Skeletal muscle tissue (tissue), 4 donors: Measurements from ENCODE around the gene CAPZA2. TPM values are rescaled to one million over a fixed set of nuclear protein-coding genes. Genes with fewer than 3 reads are reported as not detected.
A peak's percentile ranks its signal among the peaks of the same experiment; 100 is the strongest.
"Not testable (repeated sequence)": the region's sequence is repeated elsewhere in the genome, so short reads cannot be mapped to it uniquely, and the experiment has no call there.

ENCODE experiments used
- H3K27ac ChIP-seq: one replicate; pipeline ENCODE4 v1.7.0; 2013; ENCODE audit warnings: mild to moderate bottlenecking, low read depth, low read length, inconsistent platforms
- H3K27me3 ChIP-seq, 3 donors: one replicate each; pipeline ENCODE4 v1.7.0; 2013; ENCODE audit warnings: low read length in 3 of 3; ENCODE audit not compliant: control insufficient read depth in 3 of 3, insufficient read depth in 3 of 3
- H3K36me3 ChIP-seq, 3 donors: one replicate each; pipeline ENCODE4 v1.7.0; 2013; ENCODE audit warnings: low read length in 3 of 3; ENCODE audit not compliant: control insufficient read depth in 3 of 3, insufficient read depth in 3 of 3
- H3K4me1 ChIP-seq, 3 donors: one replicate each; pipeline ENCODE4 v1.7.0; 2013; ENCODE audit warnings: low read length in 3 of 3, mild to moderate bottlenecking in 3 of 3; ENCODE audit not compliant: control insufficient read depth in 3 of 3, insufficient read depth in 3 of 3
- H3K4me3 ChIP-seq, 3 donors: one replicate each; pipeline ENCODE4 v1.7.0; 2013; ENCODE audit warnings: low read length in 3 of 3
- H3K9ac ChIP-seq, 3 donors: one replicate each; pipeline ENCODE4 v1.7.0; 2013; ENCODE audit warnings: low read length in 3 of 3, mild to moderate bottlenecking in 3 of 3, moderate library complexity in 2 of 3, low read depth in 1 of 3
- H3K9me3 ChIP-seq, 3 donors: one replicate each; pipeline ENCODE4 v1.7.0; 2013; ENCODE audit warnings: low read length in 3 of 3; ENCODE audit not compliant: control insufficient read depth in 3 of 3
- total RNA-seq: library from RNA; depleted of rRNA; stranded (reverse); fragments of >200 nt; gene quantifications from one replicate; pipeline ENCODE4 v1.2.3, GENCODE V29; 2014
- donor health status: Osteomylitis.

Gene CAPZA2
- 72.5 TPM for total RNA-seq

DNA sequence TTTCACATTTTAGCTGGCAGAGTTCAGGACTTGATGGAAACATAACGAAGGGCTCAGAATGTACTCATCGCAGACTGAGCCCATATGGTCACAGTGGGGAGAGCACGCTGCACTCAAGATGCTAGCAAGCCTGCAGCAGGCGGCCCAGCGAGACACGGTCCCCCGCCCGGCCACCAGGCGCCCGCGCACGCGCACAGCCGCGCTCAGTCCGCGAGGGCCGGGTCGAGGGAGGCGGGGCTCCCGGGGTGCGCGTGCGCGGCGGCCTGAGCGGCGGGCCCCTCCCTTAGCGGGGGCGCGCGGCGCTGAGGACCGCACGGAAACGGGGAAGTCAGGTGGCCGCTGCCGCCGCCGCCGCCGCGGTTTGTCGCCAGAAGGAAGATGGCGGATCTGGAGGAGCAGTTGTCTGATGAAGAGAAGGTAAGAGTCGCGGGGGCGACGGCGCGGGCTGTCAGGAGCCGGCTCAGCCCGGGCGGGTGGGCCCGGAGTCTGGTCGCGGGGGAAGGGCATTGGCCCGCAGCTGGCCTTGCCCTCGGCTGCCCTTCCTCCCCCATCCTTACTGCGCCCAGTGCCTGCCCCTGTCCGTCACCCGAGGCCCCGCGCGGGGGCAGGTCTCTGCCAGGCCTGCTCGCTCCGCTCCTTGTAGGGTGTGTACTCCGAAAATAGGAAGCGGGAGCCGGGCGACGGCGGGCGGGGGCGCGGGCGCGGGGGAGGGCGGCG, at the start of gene CAPZA2:
Gene CAPZA2, plus strand, starts transcription at position 354 of the 717 bp plus-strand sequence. Its CDS starts 25 bp downstream, at position 379.
- peak within 1 kb of the TSS; percentile 97 for H3K27ac ChIP-seq
- peak within 1 kb of the TSS; percentile 97 to 98 (median 98) for H3K9ac ChIP-seq
- H3K4me3 ChIP-seq, result peak within 1 kb of the TSS; percentile 82 to 92 (median 89)
- no peaks in the 10 kb centered on the region for H3K9me3 ChIP-seq
- H3K36me3 ChIP-seq, result no peaks in the 10 kb centered on the region
- H3K4me1 ChIP-seq, result peaks cover 2 to 13% (median 9%) of the 10 kb centered on the region in 3 donors
- H3K27me3 ChIP-seq, result no peaks in the 10 kb centered on the region

DNA sequence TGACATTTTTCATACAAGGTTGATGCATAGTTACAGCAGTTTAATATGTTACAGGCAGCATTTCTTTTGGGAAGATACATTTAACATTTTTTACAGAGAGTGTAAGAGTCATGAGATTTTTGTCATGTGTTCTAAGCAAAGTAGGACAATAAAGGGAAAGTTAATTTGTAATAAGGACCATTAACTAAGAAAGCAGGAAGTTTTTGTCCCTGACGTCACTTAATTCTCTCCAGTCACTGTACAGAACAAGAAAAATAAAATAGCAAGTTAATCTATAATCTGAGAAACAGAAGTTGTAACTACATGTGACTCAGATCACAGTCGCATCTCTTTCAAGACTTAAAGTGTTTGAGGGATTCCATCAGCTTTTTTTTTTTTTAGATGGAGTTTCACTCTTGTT, 49.5 kb upstream of the CAPZA2 start:
- Histone ChIP-seq H3K27me3 (no peaks in the 10 kb centered on the region), H3K4me3 (no peak overlapping the region), H3K36me3 (no peaks in the 10 kb centered on the region), H3K9me3 (no peaks in the 10 kb centered on the region), H3K9ac (no peak overlapping the region), H3K4me1 (peaks cover 0 to 7% (median 3%) of the 10 kb centered on the region in 3 donors), H3K27ac (no peak overlapping the region)

DNA sequence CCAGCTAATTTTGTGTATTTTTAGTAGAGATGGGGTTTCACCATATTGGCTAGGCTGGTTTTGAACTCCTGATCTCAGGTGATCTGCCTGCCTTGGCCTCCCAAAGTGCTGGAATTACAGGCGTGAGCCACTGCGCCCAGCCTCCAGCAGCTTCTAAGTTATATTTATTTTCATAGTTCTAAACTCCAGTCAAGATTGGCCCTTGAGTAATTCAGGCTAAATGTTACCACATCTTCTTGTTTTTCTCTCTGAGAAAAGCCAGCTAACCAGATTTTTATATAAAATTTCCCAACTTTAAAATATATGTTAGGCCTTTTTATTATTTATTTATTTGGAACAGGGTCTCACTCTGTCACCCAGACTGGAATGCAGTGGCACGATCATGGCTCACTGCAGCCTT, 49.0 kb upstream of the CAPZA2 start:
- not testable (repeated sequence) for H3K4me3 ChIP-seq, H3K36me3 ChIP-seq, H3K4me1 ChIP-seq, H3K27me3 ChIP-seq, H3K27ac ChIP-seq, H3K9me3 ChIP-seq, H3K9ac ChIP-seq

GRCh38 chr7:116815041-116815440, 47.3 kb upstream of the CAPZA2 start:
- Histone ChIP-seq H3K4me1 (peaks cover 0 to 3% (median 0%) of the 10 kb centered on the region in 3 donors), H3K36me3 (no peaks in the 10 kb centered on the region), H3K9me3 (no peaks in the 10 kb centered on the region), H3K9ac (no peak overlapping the region), H3K27ac (no peak overlapping the region), H3K4me3 (no peak overlapping the region), H3K27me3 (no peaks in the 10 kb centered on the region)

GRCh38 chr7:116820149-116820548, 42.2 kb upstream of the CAPZA2 start:
- Histone ChIP-seq H3K9ac (no peak overlapping the region), H3K4me1 (no peaks in the 10 kb centered on the region), H3K9me3 (peaks cover 0 to 2% (median 0%) of the 10 kb centered on the region in 3 donors), H3K27ac (no peak overlapping the region), H3K27me3 (no peaks in the 10 kb centered on the region), H3K4me3 (no peak overlapping the region), H3K36me3 (no peaks in the 10 kb centered on the region)

- not testable (repeated sequence) for H3K27ac ChIP-seq, H3K36me3 ChIP-seq, H3K9me3 ChIP-seq, H3K9ac ChIP-seq, H3K27me3 ChIP-seq, H3K4me1 ChIP-seq, H3K4me3 ChIP-seq
Measured at GRCh38 chr7:116821647-116822046, 40.7 kb upstream of the CAPZA2 start.

- Histone ChIP-seq H3K9ac (no peak overlapping the region), H3K4me1 (no peaks in the 10 kb centered on the region), H3K27ac (no peak overlapping the region), H3K27me3 (no peaks in the 10 kb centered on the region), H3K9me3 (peaks cover 0 to 2% (median 0%) of the 10 kb centered on the region in 3 donors), H3K36me3 (no peaks in the 10 kb centered on the region), H3K4me3 (no peak overlapping the region)
Measured at GRCh38 chr7:116824449-116824848, 37.9 kb upstream of the CAPZA2 start.

GRCh38 chr7:116828281-116828680, 34.1 kb upstream of the CAPZA2 start:
- no peak overlapping the region for H3K4me3 ChIP-seq
- H3K9ac ChIP-seq, result no peak overlapping the region
- H3K36me3 ChIP-seq, result no peaks in the 10 kb centered on the region

GRCh38 chr7:116829041-116829440, 33.3 kb upstream of the CAPZA2 start:
- Histone ChIP-seq H3K4me1 (no peaks in the 10 kb centered on the region), H3K27ac (no peak overlapping the region), H3K9me3 (peaks cover 0 to 2% (median 0%) of the 10 kb centered on the region in 3 donors), H3K4me3 (no peak overlapping the region), H3K36me3 (no peaks in the 10 kb centered on the region), H3K27me3 (no peaks in the 10 kb centered on the region), H3K9ac (no peak overlapping the region)

More at GRCh38 chr7:116828281-116828680, 34.1 kb upstream of the CAPZA2 start:
- H3K9me3 ChIP-seq, result peaks cover 0 to 2% (median 0%) of the 10 kb centered on the region in 3 donors
- no peak overlapping the region for H3K27ac ChIP-seq
- no peaks in the 10 kb centered on the region for H3K4me1 ChIP-seq
- no peaks in the 10 kb centered on the region for H3K27me3 ChIP-seq

- Histone ChIP-seq H3K27ac (no peak overlapping the region), H3K4me3 (no peak overlapping the region), H3K27me3 (no peaks in the 10 kb centered on the region), H3K9ac (no peak overlapping the region), H3K4me1 (no peaks in the 10 kb centered on the region), H3K36me3 (no peaks in the 10 kb centered on the region), H3K9me3 (peaks cover 0 to 2% (median 0%) of the 10 kb centered on the region in 3 donors)
Measured at GRCh38 chr7:116829493-116829892, 32.9 kb upstream of the CAPZA2 start.
